Stomach (tissue), 4 donors: ENCODE data around the gene ACSF3.

Source experiments
- EP300 ChIP-seq: sonication (generic); formaldehyde crosslinking; IDR thresholded peaks from one replicate; pipeline ENCODE4 v1.6.1; 2017; ENCODE audit warnings: antibody characterized with exemption
- POLR2A ChIP-seq, 4 donors: fragments of 450-650 bp; IDR thresholded peaks; one replicate each; pipeline ENCODE4 v1.6.1; 2016; ENCODE audit warnings: antibody characterized with exemption in 4 of 4, control low read depth in 2 of 4, mild to moderate bottlenecking in 1 of 4, moderate library complexity in 1 of 4
- TF ChIP-seq, protein P1 (sequence below), 7 experiments: fragments of 450-650 bp in 4 of 7; fragments of 200-600 bp in 3 of 7; sonication (generic) in 3 of 7; IDR thresholded peaks; one replicate each; pipeline ENCODE4 v1.5.1; 2016 to 2019; ENCODE audit warnings: antibody characterized with exemption in 7 of 7, control low read depth in 2 of 7, mild to moderate bottlenecking in 1 of 7

GRCh38 chr16:89194340-89195311 is 101.0 kb downstream of the ACSF3 start:
- TF ChIP-seq, protein P1, sequence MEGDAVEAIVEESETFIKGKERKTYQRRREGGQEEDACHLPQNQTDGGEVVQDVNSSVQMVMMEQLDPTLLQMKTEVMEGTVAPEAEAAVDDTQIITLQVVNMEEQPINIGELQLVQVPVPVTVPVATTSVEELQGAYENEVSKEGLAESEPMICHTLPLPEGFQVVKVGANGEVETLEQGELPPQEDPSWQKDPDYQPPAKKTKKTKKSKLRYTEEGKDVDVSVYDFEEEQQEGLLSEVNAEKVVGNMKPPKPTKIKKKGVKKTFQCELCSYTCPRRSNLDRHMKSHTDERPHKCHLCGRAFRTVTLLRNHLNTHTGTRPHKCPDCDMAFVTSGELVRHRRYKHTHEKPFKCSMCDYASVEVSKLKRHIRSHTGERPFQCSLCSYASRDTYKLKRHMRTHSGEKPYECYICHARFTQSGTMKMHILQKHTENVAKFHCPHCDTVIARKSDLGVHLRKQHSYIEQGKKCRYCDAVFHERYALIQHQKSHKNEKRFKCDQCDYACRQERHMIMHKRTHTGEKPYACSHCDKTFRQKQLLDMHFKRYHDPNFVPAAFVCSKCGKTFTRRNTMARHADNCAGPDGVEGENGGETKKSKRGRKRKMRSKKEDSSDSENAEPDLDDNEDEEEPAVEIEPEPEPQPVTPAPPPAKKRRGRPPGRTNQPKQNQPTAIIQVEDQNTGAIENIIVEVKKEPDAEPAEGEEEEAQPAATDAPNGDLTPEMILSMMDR (IDR thresholded peaks at IDR 0.05): no peak
- TF ChIP-seq POLR2A (IDR thresholded peaks at IDR 0.05) (no peak), EP300 (no peak)
